Omental fat pad (tissue), 4 donors: ENCODE data around the gene COQ2. TPM values are rescaled to one million over a fixed set of nuclear protein-coding genes. Genes with fewer than 3 reads are reported as not detected.
"Not testable (repeated sequence)": the region's sequence is repeated elsewhere in the genome, so short reads cannot be mapped to it uniquely, and the experiment has no call there.

Experiments
- ATAC-seq: fragments of 150-250 bp; one replicate; pipeline ENCODE4 v1.9.1; 2016; ENCODE audit warnings: mild to moderate bottlenecking, moderate library complexity; ENCODE audit not compliant: low FRiP score
- DNase-seq: peaks from one replicate; pipeline ENCODE4 v3.0.0-alpha.2; 2019; ENCODE audit warnings: low spot score
- total RNA-seq, 4 donors: library from RNA; depleted of rRNA; stranded (reverse); fragments of >200 nt; gene quantifications; one replicate each; pipeline ENCODE4 v1.1.0, GENCODE V29; 2016
- TF ChIP-seq, protein P1 (sequence below), 3 donors: fragments of 450-650 bp; IDR thresholded peaks; one replicate each; pipeline ENCODE4 v1.5.1; 2016 to 2017; ENCODE audit warnings: antibody characterized with exemption in 3 of 3, mild to moderate bottlenecking in 3 of 3, moderate library complexity in 2 of 3

The COQ2 gene
- total RNA-seq, 4 donors from 2014 or later, result 9.0 to 10.4 (median 9.8) TPM

DNA sequence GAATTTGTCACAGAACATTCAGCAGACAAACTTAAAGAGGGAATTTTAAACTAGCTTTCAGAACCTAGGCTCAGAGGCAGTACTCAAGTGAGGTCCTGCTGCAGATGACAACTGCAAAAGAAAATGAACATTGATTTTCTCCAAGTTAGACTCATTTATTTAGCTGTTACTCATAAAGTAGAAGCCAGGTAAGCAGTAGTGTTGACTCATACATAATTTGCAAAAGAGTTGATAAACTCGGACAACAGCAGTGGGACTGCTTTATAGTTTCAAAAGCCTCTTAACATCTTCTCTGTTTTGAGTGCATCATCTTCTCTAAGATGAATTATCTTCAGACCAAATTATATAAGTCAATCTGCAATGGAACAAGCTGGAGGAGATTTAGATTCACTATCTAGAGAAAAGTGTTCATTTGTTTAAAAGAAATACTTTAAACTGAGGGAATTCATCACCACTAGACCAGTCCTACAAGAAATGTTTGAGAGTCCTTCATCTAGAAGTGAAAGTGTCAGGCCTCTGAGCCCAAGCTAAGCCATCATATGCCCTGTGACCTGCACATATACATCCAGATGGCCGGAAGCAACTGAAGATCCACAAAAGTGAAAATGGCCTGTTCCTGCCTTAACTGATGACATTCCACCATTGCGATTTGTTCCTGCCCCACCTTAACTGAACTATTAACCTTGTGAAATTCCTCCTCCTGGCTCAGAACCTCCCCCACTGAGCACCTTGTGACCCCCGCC lies 49.5 kb downstream of the COQ2 start:
- ATAC-seq, result no peak
- TF ChIP-seq, protein P1, sequence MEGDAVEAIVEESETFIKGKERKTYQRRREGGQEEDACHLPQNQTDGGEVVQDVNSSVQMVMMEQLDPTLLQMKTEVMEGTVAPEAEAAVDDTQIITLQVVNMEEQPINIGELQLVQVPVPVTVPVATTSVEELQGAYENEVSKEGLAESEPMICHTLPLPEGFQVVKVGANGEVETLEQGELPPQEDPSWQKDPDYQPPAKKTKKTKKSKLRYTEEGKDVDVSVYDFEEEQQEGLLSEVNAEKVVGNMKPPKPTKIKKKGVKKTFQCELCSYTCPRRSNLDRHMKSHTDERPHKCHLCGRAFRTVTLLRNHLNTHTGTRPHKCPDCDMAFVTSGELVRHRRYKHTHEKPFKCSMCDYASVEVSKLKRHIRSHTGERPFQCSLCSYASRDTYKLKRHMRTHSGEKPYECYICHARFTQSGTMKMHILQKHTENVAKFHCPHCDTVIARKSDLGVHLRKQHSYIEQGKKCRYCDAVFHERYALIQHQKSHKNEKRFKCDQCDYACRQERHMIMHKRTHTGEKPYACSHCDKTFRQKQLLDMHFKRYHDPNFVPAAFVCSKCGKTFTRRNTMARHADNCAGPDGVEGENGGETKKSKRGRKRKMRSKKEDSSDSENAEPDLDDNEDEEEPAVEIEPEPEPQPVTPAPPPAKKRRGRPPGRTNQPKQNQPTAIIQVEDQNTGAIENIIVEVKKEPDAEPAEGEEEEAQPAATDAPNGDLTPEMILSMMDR (IDR thresholded peaks at IDR 0.05), result no peak
- no peak for DNase-seq

- not testable (repeated sequence) for ATAC-seq, DNase-seq
Observed at GRCh38 chr4:83234387-83234786, 50.2 kb downstream of the COQ2 start.

DNA sequence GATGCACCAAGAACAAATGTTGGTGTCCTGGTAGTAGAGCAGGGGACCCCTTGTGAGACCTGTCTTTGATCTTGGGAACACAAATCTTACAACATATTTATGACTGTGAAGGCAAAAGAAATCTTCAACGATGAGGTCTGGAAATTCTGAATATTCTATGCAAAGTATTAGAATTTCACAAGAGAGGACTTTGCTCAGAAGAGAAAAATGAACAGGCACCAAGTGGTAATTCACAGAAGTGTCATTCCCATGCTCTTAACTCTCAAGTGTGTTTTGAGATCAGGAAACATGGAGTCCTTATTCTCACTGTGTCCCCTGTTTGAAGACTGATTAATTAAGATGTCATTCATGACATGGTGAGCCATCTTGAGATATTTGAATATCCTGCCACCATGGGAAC lies 52.5 kb downstream of the COQ2 start:
- no peak for ATAC-seq
- no peak for DNase-seq
- TF ChIP-seq, protein P1 (IDR thresholded peaks at IDR 0.05), result no peak

- TF ChIP-seq, protein P1 (IDR thresholded peaks at IDR 0.05), result no peak
- DNase-seq, result no peak
- ATAC-seq, result no peak
Observed at GRCh38 chr4:83231620-83232076, 53.0 kb downstream of the COQ2 start.

DNA sequence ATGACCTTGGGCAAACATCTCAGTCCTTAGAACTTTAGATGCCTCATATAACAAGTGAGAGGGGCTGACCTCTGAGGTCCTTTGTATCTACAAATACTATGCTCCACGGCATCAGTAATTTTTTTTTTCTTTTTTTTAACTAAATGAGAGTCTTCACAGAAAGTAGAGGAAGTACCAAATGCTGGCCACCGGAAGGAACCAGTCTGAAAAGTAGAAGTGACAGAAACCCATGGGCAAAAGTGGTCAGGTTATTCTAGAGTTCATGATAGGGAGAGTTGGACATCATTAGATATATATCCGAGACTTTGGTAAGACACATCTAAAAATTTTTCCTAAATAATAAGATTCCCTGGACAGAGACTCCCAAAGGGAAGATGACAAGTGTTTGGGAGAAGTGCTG lies 53.7 kb downstream of the COQ2 start:
- ATAC-seq (no peak), DNase-seq (no peak)

GRCh38 chr4:83229791-83230190 lies 54.8 kb downstream of the COQ2 start:
- no peak for DNase-seq
- TF ChIP-seq, protein P1 (IDR thresholded peaks at IDR 0.05), result no peak
- ATAC-seq, result no peak

More for the DNA sequence above, 53.7 kb downstream of the COQ2 start:
- TF ChIP-seq, protein P1 (IDR thresholded peaks at IDR 0.05), result no peak

- TF ChIP-seq, protein P1 (IDR thresholded peaks at IDR 0.05), result no peak
- ATAC-seq (no peak), DNase-seq (no peak)
Observed at GRCh38 chr4:83228231-83228630, 56.4 kb downstream of the COQ2 start.
